SK-N-MC (cell line): Measurements from ENCODE around the gene NPIPA2.
"Not testable (repeated sequence)": the region's sequence is repeated elsewhere in the genome, so short reads cannot be mapped to it uniquely, and the experiment has no call there.

Experiments
- DNase-seq: peaks from one replicate; pipeline ENCODE4 v3.0.0-alpha.2; 2011; ENCODE audit warnings: low read depth, low spot score
- H3K27ac ChIP-seq: fragments of 200-600 bp; sonication (generic); 2 replicates; pipeline ENCODE4 v1.5.1; 2016; ENCODE audit warnings: mixed run types
- H3K36me3 ChIP-seq: fragments of 200-600 bp; sonication (generic); 2 replicates; pipeline ENCODE4 v1.6.1; 2017; ENCODE audit warnings: antibody characterized with exemption, low read length, mixed read lengths; ENCODE audit not compliant: insufficient read depth
- H3K4me3 ChIP-seq: fragments of 200-600 bp; sonication (generic); 2 replicates; pipeline ENCODE4 v1.5.1; 2016
- H3K9ac ChIP-seq: fragments of 200-600 bp; sonication (generic); 2 replicates; pipeline ENCODE4 v1.8.0; 2017; ENCODE audit warnings: mixed run types, mixed read lengths; ENCODE audit not compliant: insufficient read length
- H3K9me3 ChIP-seq: fragments of 200-600 bp; sonication (generic); 2 replicates; pipeline ENCODE4 v1.6.1; 2017; ENCODE audit warnings: low read depth, mild to moderate bottlenecking, antibody characterized with exemption, low read length, moderate library complexity, mixed read lengths

Gene NPIPA2

DNA sequence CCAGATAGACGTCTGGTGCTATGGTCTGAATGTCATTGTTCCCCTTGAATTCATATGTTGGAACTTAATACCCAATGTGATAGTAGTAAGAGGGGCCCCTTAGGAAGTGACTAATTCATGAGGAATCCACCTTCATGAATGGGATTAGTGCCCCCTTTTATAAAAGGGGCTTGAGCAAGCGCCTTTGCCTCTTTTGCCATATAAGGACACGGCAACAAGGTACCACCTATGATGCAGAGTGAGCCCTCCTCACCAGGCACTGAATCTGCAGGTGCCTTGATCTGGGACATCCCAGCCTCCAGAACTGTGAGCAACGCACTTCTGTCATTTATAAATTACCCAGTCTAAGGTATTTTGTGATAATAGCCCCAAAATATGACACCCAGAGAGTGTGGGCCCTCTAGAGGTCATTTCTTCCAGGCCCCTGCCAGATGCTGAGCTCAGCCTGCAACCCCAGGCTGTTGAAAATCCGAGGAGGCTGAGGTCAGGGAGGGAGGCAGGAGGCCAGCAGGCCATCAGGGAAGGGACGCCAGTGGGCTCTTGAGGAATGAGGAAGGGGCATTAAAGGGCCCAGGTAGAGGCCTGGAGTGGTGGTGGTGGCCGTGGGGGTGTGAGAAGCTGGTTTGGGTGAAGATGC lies 48.1 kb downstream of the NPIPA2 start:
- H3K27ac ChIP-seq, H3K4me3 ChIP-seq, H3K9ac ChIP-seq, H3K9me3 ChIP-seq, H3K36me3 ChIP-seq, DNase-seq: not testable (repeated sequence)

DNA sequence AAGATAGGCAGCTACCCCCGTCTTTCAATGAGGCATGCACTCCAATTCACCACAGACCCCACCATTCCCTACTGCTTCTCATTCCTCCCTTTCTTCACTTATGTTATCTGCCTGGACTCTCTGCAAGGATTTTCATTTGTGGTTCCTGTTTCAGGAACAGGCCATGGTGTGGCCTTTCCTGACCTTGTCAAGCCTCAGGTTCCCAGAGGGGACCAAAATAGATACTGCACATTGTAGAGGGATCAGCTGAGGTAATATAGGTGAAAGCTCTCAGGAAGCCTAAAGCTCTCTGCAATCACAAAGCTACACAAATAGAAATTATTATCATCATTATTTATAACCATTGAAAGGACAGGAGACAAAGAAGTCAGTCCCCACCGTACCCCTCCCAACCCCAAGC lies 50.6 kb downstream of the NPIPA2 start:
- DNase-seq, H3K9ac ChIP-seq, H3K36me3 ChIP-seq, H3K27ac ChIP-seq, H3K9me3 ChIP-seq, H3K4me3 ChIP-seq: not testable (repeated sequence)

DNA sequence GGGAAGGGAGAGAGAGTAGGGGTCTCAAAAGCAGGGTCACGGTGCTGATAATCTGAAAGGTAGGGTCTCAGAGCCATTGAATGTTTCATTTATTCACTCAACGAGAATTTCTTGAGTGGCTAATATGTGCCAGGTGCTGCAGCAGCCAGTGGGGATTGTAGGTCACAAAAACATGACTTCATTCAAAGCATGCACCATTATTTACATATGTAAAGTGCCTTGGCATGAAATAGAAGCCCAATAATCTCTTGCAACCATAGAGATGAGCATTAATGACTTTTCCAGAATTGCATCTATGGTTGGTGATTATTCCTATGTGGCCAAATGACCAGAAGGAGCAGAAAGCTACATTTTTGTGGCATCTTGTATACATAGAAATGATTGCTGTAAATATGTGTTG lies 55.2 kb downstream of the NPIPA2 start:
- H3K9me3 ChIP-seq, H3K27ac ChIP-seq, H3K9ac ChIP-seq, DNase-seq, H3K36me3 ChIP-seq, H3K4me3 ChIP-seq: not testable (repeated sequence)

DNA sequence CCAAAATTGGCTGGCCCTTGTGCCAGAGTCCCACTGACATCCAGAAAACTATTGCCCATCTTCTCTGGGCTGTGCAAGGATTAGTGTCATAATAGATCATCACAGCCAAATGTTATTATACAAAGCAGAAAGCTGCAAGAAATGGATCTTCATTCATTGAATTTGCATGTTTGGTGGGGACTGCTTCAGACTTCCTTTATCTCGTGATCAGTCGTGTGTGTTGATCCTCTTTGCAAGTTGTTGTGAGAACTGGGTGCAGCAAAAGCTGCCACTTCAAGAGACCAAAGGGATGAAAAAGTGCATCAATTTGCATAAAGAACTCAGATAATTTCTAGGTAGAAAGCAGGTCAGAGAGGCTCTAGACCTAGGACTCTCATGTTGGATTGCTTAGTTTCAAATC lies 61.2 kb downstream of the NPIPA2 start:
- not testable (repeated sequence) for H3K9ac ChIP-seq, H3K27ac ChIP-seq, DNase-seq, H3K4me3 ChIP-seq, H3K9me3 ChIP-seq, H3K36me3 ChIP-seq

DNA sequence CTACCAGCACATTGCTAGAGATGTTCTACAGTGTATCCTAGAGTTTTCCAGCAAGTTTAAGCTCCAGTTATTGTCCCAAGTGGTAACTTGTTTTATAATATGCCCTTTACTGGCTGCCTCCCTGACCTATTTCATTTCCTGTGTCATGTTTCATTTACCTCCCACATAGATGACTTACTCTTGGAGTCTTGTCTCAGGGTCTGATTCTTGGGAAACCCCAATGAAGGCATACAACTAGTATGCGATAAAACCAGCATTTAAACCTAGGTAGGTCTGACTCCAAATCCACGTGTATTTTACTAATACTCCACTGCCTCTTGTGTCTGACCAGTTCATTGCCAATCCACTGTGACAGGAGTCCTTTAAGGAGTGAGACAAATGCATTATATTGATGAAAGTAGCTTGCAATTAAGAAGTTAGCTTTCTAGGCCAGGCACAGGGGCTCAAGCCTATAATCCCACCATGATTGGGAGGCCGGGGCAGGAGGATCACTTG lies 64.9 kb downstream of the NPIPA2 start:
- H3K4me3 ChIP-seq, DNase-seq, H3K27ac ChIP-seq, H3K36me3 ChIP-seq, H3K9me3 ChIP-seq, H3K9ac ChIP-seq: not testable (repeated sequence)

DNA sequence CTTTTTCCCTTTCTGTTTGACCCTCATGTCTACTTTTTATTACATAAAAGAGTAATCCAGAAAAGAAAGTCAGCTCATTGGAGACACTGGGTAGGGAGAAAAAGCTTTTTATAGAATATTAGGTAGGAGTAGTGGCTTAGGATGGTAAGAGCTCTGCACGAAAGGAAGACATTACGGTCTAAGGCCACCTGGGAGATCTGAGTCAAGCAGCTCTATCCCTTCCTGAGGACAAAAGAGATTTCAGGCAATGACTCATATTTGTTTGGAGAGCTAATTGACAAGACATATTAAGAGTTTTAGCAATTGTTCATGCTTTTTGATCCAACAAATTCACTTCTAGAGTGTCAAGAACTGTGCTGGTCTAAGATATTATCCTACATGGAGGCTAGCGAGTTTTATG lies 71.6 kb downstream of the NPIPA2 start:
- not testable (repeated sequence) for H3K4me3 ChIP-seq, H3K36me3 ChIP-seq, H3K9me3 ChIP-seq, H3K9ac ChIP-seq, DNase-seq, H3K27ac ChIP-seq
